H1 (cell line): ENCODE measurements around the gene ENO4. TPM values are rescaled to one million over a fixed set of nuclear protein-coding genes. Genes with fewer than 3 reads are reported as not detected.

Source experiments
- CBX8 ChIP-seq: fragments of 300-800, 300-1000 bp; sonication (generic); IDR thresholded peaks from 2 replicates; pipeline ENCODE4 v1.7.1; 2016; ENCODE audit warnings: low read depth, low read length, borderline replicate concordance
- KDM5A ChIP-seq: fragments of 200-600 bp; IDR thresholded peaks from 2 replicates; pipeline ENCODE4 v1.7.1; 2012; ENCODE audit warnings: mild to moderate bottlenecking, low read length, inconsistent platforms, mixed read lengths
- polyA plus RNA-seq, 7 experiments: library from polyadenylated mRNA; depleted of rRNA in 3 of 7; stranded (reverse) in 5 of 7; unstranded in 2 of 7; fragments of >200 nt in 5 of 7; fragments of 200-250 nt in 2 of 7; gene quantifications; 1 replicate in 5 of 7; 2 replicates in 1 of 7; 4 replicates in 1 of 7; pipeline versions ENCODE4 v1.2.1 to v1.2.3, GENCODE V29; 2011 to 2013; ENCODE audit warnings: missing spikeins in 2 of 7, mixed read lengths in 2 of 7
- total RNA-seq: library from RNA; stranded (reverse); fragmentation: NEBNext Ultra II Directional; extraction: Animal tissue kit (Norgen Biotek cat#: 25700); gene quantifications from 2 replicates; pipeline ENCODE4 v1.2.1, GENCODE V29; 2021

ENO4 gene
- total and polyA plus RNA-seq, 2 of the 8 experiments (the other 6 are each of a cell fraction or from before 2014, with no cell fraction given): 0.77 TPM; not detected in 1

GRCh38 chr10:116891208-116891607 lies 41.9 kb downstream of the ENO4 start (continued):
- TF ChIP-seq CBX8 (no peak), KDM5A (no peak)
